Lower lobe of right lung (tissue), 2 donors: ENCODE results near the gene PIK3AP1. TPM values are rescaled to one million over a fixed set of nuclear protein-coding genes. Genes with fewer than 3 reads are reported as not detected.

Experiments used
- ATAC-seq, 2 donors: fragments of 200-7000 bp; cut with Tn5 transposase; one replicate each; pipeline ENCODE4 v1.9.1; 2020 to 2022; ENCODE audit warnings: mild to moderate bottlenecking in 2 of 2, moderate library complexity in 2 of 2
- DNase-seq: peaks from one replicate; pipeline ENCODE4 v3.0.0-alpha.2; 2020
- H3K27ac ChIP-seq: fragments of 200-600 bp; one replicate; pipeline ENCODE4 v1.8.0; 2022
- H3K27me3 ChIP-seq: fragments of 200-600 bp; one replicate; pipeline ENCODE4 v1.8.0; 2022; ENCODE audit warnings: low read depth
- H3K36me3 ChIP-seq: fragments of 200-600 bp; one replicate; pipeline ENCODE4 v1.8.0; 2022; ENCODE audit warnings: mild to moderate bottlenecking
- H3K4me1 ChIP-seq: fragments of 200-600 bp; one replicate; pipeline ENCODE4 v1.8.0; 2022
- H3K4me3 ChIP-seq: fragments of 200-600 bp; one replicate; pipeline ENCODE4 v1.8.0; 2022; ENCODE audit warnings: mild to moderate bottlenecking
- H3K9me3 ChIP-seq: fragments of 200-600 bp; one replicate; pipeline ENCODE4 v1.8.0; 2022
- intact Hi-C: fragments of 100-400 bp; cut with DNase I; formaldehyde crosslinking; loops from one replicate; pipeline ENCODE4 v1.11.0; 2022
- long read RNA-seq: library from polyadenylated mRNA; unstranded; transcript quantifications from one replicate; pipeline ENCODE4 v2.0.0, GENCODE V29; 2021
- total RNA-seq: library from RNA; stranded (reverse); fragmentation: NEBNext Ultra II Directional; extraction: Animal tissue kit (Norgen Biotek cat#: 25700); gene quantifications from one replicate; pipeline ENCODE4 v1.2.1, GENCODE V29; 2021
- TF ChIP-seq, protein P1 (sequence below): fragments of 200-600 bp; IDR thresholded peaks from one replicate; pipeline ENCODE4 v1.8.0; 2022; ENCODE audit warnings: antibody characterized with exemption, mild to moderate bottlenecking
- donor health status: DM: no; HTN: yes; CAD: no; lungs with severe emphysema.

PIK3AP1 gene, protein sequence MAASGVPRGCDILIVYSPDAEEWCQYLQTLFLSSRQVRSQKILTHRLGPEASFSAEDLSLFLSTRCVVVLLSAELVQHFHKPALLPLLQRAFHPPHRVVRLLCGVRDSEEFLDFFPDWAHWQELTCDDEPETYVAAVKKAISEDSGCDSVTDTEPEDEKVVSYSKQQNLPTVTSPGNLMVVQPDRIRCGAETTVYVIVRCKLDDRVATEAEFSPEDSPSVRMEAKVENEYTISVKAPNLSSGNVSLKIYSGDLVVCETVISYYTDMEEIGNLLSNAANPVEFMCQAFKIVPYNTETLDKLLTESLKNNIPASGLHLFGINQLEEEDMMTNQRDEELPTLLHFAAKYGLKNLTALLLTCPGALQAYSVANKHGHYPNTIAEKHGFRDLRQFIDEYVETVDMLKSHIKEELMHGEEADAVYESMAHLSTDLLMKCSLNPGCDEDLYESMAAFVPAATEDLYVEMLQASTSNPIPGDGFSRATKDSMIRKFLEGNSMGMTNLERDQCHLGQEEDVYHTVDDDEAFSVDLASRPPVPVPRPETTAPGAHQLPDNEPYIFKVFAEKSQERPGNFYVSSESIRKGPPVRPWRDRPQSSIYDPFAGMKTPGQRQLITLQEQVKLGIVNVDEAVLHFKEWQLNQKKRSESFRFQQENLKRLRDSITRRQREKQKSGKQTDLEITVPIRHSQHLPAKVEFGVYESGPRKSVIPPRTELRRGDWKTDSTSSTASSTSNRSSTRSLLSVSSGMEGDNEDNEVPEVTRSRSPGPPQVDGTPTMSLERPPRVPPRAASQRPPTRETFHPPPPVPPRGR
- 71.6 TPM for total RNA-seq
- long read RNA-seq, full-length matches to known transcripts: 39 of 87 reads
- long read RNA-seq, partial matches to known transcripts: 24 of 87 reads
- long read RNA-seq, other reads (novel, unspliced or antisense): 24 of 87 reads

DNA sequence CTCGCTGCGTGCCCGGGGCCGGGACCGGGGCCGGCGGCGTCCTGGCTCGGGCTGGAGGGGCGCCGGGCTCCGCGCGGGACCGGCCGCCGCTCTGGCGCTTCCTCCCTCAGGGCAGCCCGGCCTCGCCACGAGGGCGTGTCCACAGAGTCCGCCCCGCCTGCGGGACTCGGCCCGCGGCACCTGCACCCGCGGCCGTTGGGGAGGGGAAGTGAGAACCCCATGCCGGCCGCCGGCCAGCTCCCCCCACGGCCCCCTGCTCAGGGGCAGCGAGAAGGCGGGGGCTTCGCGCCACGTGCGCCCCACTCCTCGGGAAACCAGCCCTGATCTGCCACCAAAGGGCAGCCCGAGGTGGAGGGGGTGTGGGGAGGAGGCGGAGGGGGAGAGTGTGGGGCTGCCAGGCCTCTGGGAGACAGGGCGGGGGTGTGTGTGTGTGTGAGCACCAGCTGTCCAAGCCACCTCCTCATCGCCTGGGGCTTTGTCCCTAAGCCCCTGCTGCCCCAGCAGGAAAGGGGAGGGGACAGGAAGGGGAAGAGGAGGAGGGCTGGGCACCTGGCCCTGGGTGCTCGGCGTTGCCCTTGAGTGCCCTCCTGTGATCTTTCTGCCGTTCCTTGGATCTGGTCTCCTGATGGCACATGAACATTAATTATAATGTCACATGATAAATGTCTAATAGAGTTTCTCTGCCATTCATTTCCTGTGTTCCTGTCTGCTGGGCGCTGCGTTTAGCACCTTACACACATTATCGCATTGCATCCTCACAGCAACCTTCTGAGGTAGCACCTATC is at the start of gene PIK3AP1:
Gene PIK3AP1 (minus strand): TSS at position 93 of the 785 bp plus-strand sequence. CDS start 120 bp downstream, outside the sequence.
- Histone ChIP-seq H3K27ac (peak within 1 kb of the TSS; percentile 77), H3K9me3 (no peaks in the 10 kb centered on the region), H3K36me3 (no peaks in the 10 kb centered on the region), H3K4me3 (peak within 1 kb of the TSS; percentile 66), H3K27me3 (peaks cover 7% of the 10 kb centered on the region), H3K4me1 (peaks cover 11% of the 10 kb centered on the region)
- ATAC-seq (peak; percentile 90 to 91), DNase-seq (peak; percentile 82)
- intact Hi-C loops: no loop called here
- TF ChIP-seq, protein P1, sequence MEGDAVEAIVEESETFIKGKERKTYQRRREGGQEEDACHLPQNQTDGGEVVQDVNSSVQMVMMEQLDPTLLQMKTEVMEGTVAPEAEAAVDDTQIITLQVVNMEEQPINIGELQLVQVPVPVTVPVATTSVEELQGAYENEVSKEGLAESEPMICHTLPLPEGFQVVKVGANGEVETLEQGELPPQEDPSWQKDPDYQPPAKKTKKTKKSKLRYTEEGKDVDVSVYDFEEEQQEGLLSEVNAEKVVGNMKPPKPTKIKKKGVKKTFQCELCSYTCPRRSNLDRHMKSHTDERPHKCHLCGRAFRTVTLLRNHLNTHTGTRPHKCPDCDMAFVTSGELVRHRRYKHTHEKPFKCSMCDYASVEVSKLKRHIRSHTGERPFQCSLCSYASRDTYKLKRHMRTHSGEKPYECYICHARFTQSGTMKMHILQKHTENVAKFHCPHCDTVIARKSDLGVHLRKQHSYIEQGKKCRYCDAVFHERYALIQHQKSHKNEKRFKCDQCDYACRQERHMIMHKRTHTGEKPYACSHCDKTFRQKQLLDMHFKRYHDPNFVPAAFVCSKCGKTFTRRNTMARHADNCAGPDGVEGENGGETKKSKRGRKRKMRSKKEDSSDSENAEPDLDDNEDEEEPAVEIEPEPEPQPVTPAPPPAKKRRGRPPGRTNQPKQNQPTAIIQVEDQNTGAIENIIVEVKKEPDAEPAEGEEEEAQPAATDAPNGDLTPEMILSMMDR: no peak

DNA sequence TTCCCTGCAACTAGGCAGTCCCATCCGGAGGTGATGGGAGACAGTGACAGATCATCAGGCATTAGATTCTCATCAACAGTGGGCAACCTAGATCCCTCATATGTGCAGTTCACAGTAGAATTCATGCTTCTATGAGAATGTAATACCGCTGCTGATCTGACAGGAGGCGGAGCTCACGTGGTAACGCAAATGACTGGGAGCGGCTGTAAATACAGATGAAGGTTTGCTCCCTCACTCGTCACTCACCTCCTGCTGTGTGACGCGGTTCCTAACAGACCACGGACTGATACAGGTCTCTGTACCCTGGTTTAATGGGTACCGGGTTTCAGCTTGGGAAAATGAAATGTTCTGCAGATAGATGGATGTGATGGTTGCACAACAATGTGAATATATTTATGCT is 47.8 kb upstream of the PIK3AP1 start:
- intact Hi-C loops: no loop called here
- no peak for DNase-seq
- ATAC-seq: no peak
- H3K4me1 ChIP-seq: no peaks in the 10 kb centered on the region
- no peaks in the 10 kb centered on the region for H3K27me3 ChIP-seq
- TF ChIP-seq, protein P1: no peak
- H3K9me3 ChIP-seq: no peaks in the 10 kb centered on the region
- no peak overlapping the region for H3K4me3 ChIP-seq
- no peaks in the 10 kb centered on the region for H3K36me3 ChIP-seq
- H3K27ac ChIP-seq: no peak overlapping the region

DNA sequence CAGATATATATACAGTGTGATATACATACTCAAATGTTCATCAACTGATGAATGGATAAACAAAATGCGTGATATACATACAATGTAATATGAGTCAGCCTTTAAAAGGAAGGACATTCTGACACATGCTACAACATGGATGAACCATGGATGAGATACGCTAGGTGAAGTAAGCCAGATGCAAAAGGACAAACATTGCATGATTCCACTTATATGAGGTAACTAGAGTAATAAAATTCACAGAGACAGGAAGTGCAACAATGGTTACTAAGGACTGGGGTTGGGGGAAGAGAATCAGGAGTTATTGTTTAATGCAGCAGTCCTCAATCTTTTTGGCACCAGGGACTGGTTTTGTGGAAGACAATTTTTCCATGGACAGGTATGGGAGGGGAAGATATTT is 47.3 kb upstream of the PIK3AP1 start:
- intact Hi-C loops: no loop called here
- Histone ChIP-seq H3K9me3 (no peaks in the 10 kb centered on the region), H3K27ac (no peak overlapping the region), H3K27me3 (no peaks in the 10 kb centered on the region), H3K4me1 (no peaks in the 10 kb centered on the region), H3K4me3 (no peak overlapping the region), H3K36me3 (no peaks in the 10 kb centered on the region)
- TF ChIP-seq, protein P1: no peak
- DNase-seq (no peak), ATAC-seq (no peak)

DNA sequence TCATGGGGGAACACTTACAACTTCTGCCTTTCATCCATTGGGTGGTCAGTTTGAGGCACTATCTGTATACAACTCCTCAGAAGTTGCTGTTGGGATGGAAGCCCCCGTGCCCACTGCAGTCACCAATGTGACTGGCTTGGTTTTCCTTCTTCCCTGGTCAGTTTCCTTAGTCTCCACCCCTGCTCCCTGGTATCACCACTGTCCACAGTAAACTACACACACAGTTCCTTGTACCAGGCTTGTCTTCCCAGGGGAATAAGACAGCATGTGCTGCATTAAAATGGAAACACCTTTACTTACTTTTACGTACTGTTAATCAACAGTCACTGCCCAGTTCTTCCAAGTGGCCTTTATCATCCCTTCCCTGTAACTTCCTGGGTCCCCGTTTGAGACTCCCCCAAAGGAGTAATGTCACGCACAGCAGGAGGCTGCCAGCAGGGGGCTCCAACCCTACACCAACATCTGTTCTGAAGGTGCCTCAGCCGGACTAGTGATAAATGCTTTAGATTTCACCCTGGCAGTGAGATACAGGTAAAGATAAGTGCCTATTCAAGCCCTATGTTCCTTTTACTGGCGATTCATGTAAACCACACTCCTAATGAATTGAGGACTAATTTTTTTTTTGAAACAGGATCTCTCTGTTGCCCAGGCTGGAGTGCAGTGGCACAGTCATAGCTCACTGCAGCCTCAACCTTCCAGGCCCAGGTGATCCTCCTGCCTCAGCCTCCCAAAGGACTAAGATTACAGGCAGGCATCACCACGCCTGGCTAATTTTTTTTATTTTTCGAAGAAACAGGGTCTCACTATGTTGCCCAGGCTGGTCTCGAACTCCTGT is 45.3 kb upstream of the PIK3AP1 start:
- H3K27me3 ChIP-seq: no peaks in the 10 kb centered on the region
- intact Hi-C loops: no loop called here
- DNase-seq: peak; percentile 82
- no peaks in the 10 kb centered on the region for H3K4me1 ChIP-seq
- no peaks in the 10 kb centered on the region for H3K36me3 ChIP-seq
- TF ChIP-seq, protein P1: peak; percentile 91
- no peak overlapping the region for H3K4me3 ChIP-seq
- H3K9me3 ChIP-seq: no peaks in the 10 kb centered on the region
- no peak overlapping the region for H3K27ac ChIP-seq
- peak; percentile 85 to 88 for ATAC-seq
